ENCODE data around the gene DYNLL1. TPM values are rescaled to one million over a fixed set of nuclear protein-coding genes. Genes with fewer than 3 reads are reported as not detected.

DYNLL1 gene
- 255 and 374 TPM in 2 replicates for total RNA-seq

GRCh38 chr12:120495731-120496412, at the start of gene DYNLL1:
Gene DYNLL1 (plus strand): TSS chr12:120496113. CDS start chr12:120496422, 309 bp downstream.

GRCh38 chr12:120469450-120470149, 26.3 kb upstream of the DYNLL1 start, which contains the start of gene SRSF9:
Gene SRSF9 (minus strand): TSS chr12:120469748. CDS start chr12:120469609, 139 bp downstream.

GRCh38 chr12:120528861-120529525, 33.1 kb downstream of the DYNLL1 start, which contains the start of gene COQ5:
Gene COQ5 (minus strand): TSS chr12:120529158. CDS start chr12:120529141, 17 bp downstream.

GRCh38 chr12:120534203-120534702, 38.3 kb downstream of the DYNLL1 start, which contains the start of gene RNF10:
Gene RNF10 (plus strand): TSS chr12:120534356. CDS start chr12:120534812, 456 bp downstream.

Other genes with a start within 250 kb of the DYNLL1 start
- gene PXN, start 230.4 kb upstream of the DYNLL1 start, total RNA-seq: 90.6 and 93.2 TPM in 2 replicates
- gene RNU4-2, start 204.2 kb upstream of the DYNLL1 start, total RNA-seq: under 0.01 TPM in 2 replicates
- gene RNU4-1, start 202.9 kb upstream of the DYNLL1 start, total RNA-seq: under 0.01 TPM in 2 replicates
- gene SIRT4, start 193.8 kb upstream of the DYNLL1 start, total RNA-seq: 0.49 and 0.89 TPM in 2 replicates
- not detected in 2 replicates for gene PLA2G1B, start 168.3 kb upstream of the DYNLL1 start, total RNA-seq
- 0.63 and 2.0 TPM in 2 replicates for gene MSI1, start 126.9 kb upstream of the DYNLL1 start, total RNA-seq
- 737 and 758 TPM in 2 replicates for gene COX6A1, start 58.0 kb upstream of the DYNLL1 start, total RNA-seq
- 14.5 and 19.4 TPM in 2 replicates for gene TRIAP1, start 49.7 kb upstream of the DYNLL1 start, total RNA-seq
- gene GATC, start 49.7 kb upstream of the DYNLL1 start, total RNA-seq: 17.2 and 17.3 TPM in 2 replicates
- 90.3 and 147 TPM in 2 replicates for gene SRSF9, start 26.4 kb upstream of the DYNLL1 start, total RNA-seq
- 16.2 and 17.9 TPM in 2 replicates for gene COQ5, start 33.0 kb downstream of the DYNLL1 start, total RNA-seq
- 61.3 and 80.2 TPM in 2 replicates for gene RNF10, start 38.2 kb downstream of the DYNLL1 start, total RNA-seq
- gene POP5, start 85.3 kb downstream of the DYNLL1 start, total RNA-seq: 29.2 and 58.8 TPM in 2 replicates
- 0.16 TPM in 1 of 2 replicates, not detected in the other for gene CABP1, start 144.5 kb downstream of the DYNLL1 start, total RNA-seq
- gene MLEC, start 191.0 kb downstream of the DYNLL1 start, total RNA-seq: 78.3 and 88.6 TPM in 2 replicates
- gene UNC119B, start 214.3 kb downstream of the DYNLL1 start, total RNA-seq: 16.3 and 28.4 TPM in 2 replicates
- gene ACADS, start 229.7 kb downstream of the DYNLL1 start, total RNA-seq: 13.7 and 29.9 TPM in 2 replicates